ENCODE results near the gene WNK2. TPM values are rescaled to one million over a fixed set of nuclear protein-coding genes. Genes with fewer than 3 reads are reported as not detected.

The WNK2 gene
- total and polyA plus RNA-seq, 2 of the 4 experiments (the other 2 are of a cell fraction), result not detected

DNA sequence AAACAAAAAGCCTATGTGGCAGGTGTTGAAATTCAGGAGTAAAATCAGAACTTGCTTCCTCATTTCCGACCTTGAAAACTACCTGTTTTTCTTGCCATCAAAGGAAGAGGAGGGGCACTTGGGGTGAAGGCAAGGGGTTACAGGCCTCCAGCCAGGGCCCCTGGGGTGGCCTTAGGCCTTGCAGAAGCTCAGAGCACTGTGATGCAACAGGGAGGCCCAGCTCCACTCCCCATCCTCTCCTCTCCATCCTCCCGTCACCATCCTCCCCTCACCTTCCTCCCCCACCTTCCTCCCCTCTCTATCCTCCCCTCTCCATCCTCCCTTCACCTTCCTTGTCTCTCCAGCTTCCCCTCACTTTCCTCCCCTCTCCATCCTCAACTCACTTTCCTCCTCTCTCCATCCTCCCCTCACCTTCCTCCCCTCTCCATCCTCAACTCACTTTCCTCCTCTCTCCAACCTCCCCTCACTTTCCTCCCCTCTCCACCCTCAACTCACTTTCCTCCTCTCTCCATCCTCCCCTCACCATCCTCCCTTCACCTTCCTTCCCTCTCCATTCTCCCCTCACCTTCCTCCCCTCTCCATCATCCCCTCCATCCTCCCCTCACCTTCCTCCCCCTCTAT, 111.6 kb downstream of the WNK2 start:
- no peak for TF ChIP-seq CHD1 (IDR thresholded peaks at IDR 0.05; ENCODE audit: low read depth, low read length)
- no peak for TF ChIP-seq CEBPB (IDR thresholded peaks at IDR 0.05; ENCODE audit: low read depth, low read length)
- TF ChIP-seq, protein P1, sequence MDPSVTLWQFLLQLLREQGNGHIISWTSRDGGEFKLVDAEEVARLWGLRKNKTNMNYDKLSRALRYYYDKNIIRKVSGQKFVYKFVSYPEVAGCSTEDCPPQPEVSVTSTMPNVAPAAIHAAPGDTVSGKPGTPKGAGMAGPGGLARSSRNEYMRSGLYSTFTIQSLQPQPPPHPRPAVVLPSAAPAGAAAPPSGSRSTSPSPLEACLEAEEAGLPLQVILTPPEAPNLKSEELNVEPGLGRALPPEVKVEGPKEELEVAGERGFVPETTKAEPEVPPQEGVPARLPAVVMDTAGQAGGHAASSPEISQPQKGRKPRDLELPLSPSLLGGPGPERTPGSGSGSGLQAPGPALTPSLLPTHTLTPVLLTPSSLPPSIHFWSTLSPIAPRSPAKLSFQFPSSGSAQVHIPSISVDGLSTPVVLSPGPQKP (IDR thresholded peaks at IDR 0.05; ENCODE audit: borderline replicate concordance, low read depth, low read length), result no peak
- no peak for TF ChIP-seq MAZ (IDR thresholded peaks at IDR 0.05; ENCODE audit: borderline replicate concordance, low read depth, low read length)
- H3K9ac ChIP-seq (ENCODE audit: low read depth, low read length), result no peak overlapping the region
- no peak overlapping the region for H3K18ac ChIP-seq (ENCODE audit: low read depth, low read length)
- peaks cover 9% of the 10 kb centered on the region; the same call in 1 of the 2 replicates for H3K27me3 ChIP-seq (ENCODE audit: control insufficient read depth, insufficient read depth, low read length)
- H2BK20ac ChIP-seq (ENCODE audit: low read depth, low read length), result no peak overlapping the region
- no peaks in the 10 kb centered on the region for H3K36me3 ChIP-seq (ENCODE audit: control insufficient read depth, insufficient read depth, low read length)
- no peaks in the 10 kb centered on the region for H4K20me1 ChIP-seq (ENCODE audit: insufficient read depth, low read length)
- no peak overlapping the region for H4K91ac ChIP-seq (ENCODE audit: insufficient read depth, low read depth, low read length)
- no peak overlapping the region for H3K4me2 ChIP-seq (ENCODE audit: low read depth, low read length)
- no peaks in the 10 kb centered on the region for H3K4me1 ChIP-seq (ENCODE audit: control insufficient read depth, insufficient read depth, low read length)
- H2BK5ac ChIP-seq (ENCODE audit: low read depth, low read length, poor library complexity, severe bottlenecking), result no peak overlapping the region
- H3K27ac ChIP-seq (ENCODE audit: insufficient read depth, low read length), result no peak overlapping the region
- H3K14ac ChIP-seq (replicated peaks; ENCODE audit: low read depth, low read length), result no peak overlapping the region
- H2AK5ac ChIP-seq (ENCODE audit: low read depth, low read length), result no peak overlapping the region
- no peaks in the 10 kb centered on the region for H3K9me1 ChIP-seq (ENCODE audit: insufficient read depth, low read length)
- in situ Hi-C loops (cut with MboI; ENCODE audit: low sequenced_read_pairs) (no loop called here), intact Hi-C loops (cut with micrococcal nuclease) (no loop called here), dilution Hi-C loops (cut with HindIII; ENCODE audit: low sequenced_read_pairs, unreplicated experiment) (no loop called here)
- no peak overlapping the region for H2AFZ ChIP-seq (replicated peaks; ENCODE audit: low read length, poor library complexity)
- H3K4ac ChIP-seq (ENCODE audit: low read depth, low read length), result no peak overlapping the region
- no peaks in the 10 kb centered on the region for H3K79me1 ChIP-seq (ENCODE audit: low read depth in 1 of 2, low read length in 2 of 2)
- H2AK9ac ChIP-seq (replicated peaks; ENCODE audit: low read depth, low read length, poor library complexity), result no peak overlapping the region
- WGBS, 2 experiments (ENCODE audit: extremely low coverage in 2 of 2, insufficient read length in 1 of 2), result 100% methylated on average over 1 of the region's 2 CpGs; no CpG with 5 or more reads in 1 of the 2 experiments
- no peaks in the 10 kb centered on the region for H3K9me3 ChIP-seq (ENCODE audit: control insufficient read depth, insufficient read depth, low read length)
- H4K5ac ChIP-seq (ENCODE audit: low read depth, low read length), result no peak overlapping the region
- no peak overlapping the region for H3K56ac ChIP-seq (ENCODE audit: extremely low read depth, insufficient read depth, low read length)
- no peak for ATAC-seq (ENCODE audit: low read depth)
- DNase-seq, result no peak
- ChIA-PET CTCF (interaction anchor here (0.5 kb wide), 1 partner anchor 135 kb away, joined by 3 read pairs; no protein-coding TSS in a partner anchor), POLR2A (ENCODE audit: unreplicated experiment) (no interaction called here)
- H4K8ac ChIP-seq (ENCODE audit: low read depth in 2 of 2, low read length in 2 of 2), result no peak overlapping the region
- BruUV-seq (replicated peaks), result no TSS peak
- no peak overlapping the region for H3K23ac ChIP-seq (ENCODE audit: low read depth, low read length)
- H2BK120ac ChIP-seq (ENCODE audit: low read depth, low read length), result no peak overlapping the region
- no peak overlapping the region for H2BK15ac ChIP-seq (ENCODE audit: low read depth, low read length)
- H3K4me3 ChIP-seq (ENCODE audit: insufficient read depth, low read depth, low read length), result no peak overlapping the region

Data from IMR-90 (cell line).